Ovary (tissue), 9 donors: ENCODE results near the gene SLC4A3. TPM values are rescaled to one million over a fixed set of nuclear protein-coding genes. Genes with fewer than 3 reads are reported as not detected.

Experiments
- DNase-seq, 5 donors: peaks; one replicate each; pipeline ENCODE4 v3.0.0-alpha.2; 2019 to 2020
- H3K27ac ChIP-seq, 2 donors: fragments of 200-600 bp; one replicate each; pipeline versions ENCODE4 v1.5.1 to v1.8.0; 2019 to 2022
- H3K27me3 ChIP-seq: fragments of 200-600 bp; one replicate; pipeline ENCODE4 v1.8.0; 2022
- H3K36me3 ChIP-seq: fragments of 200-600 bp; sonication (generic); one replicate; pipeline ENCODE4 v1.5.1; 2019
- H3K4me1 ChIP-seq: one replicate; pipeline ENCODE4 v1.8.1; 2013; ENCODE audit warnings: mild to moderate bottlenecking, moderate library complexity; ENCODE audit not compliant: insufficient read depth
- H3K4me3 ChIP-seq: fragments of 200-600 bp; sonication (generic); one replicate; pipeline ENCODE4 v1.5.1; 2017
- H3K9me3 ChIP-seq, 2 donors: fragments of 200-600 bp in 1 of 2; sonication (generic) in 1 of 2; one replicate each; pipeline versions ENCODE4 v1.5.1 to v1.8.1; 2013 to 2019; ENCODE audit warnings: mild to moderate bottlenecking in 1 of 2, moderate library complexity in 1 of 2
- EP300 ChIP-seq: sonication (generic); formaldehyde crosslinking; IDR thresholded peaks from one replicate; pipeline ENCODE4 v1.6.1; 2017; ENCODE audit warnings: antibody characterized with exemption
- POLR2A ChIP-seq: fragments of 450-650 bp; IDR thresholded peaks from one replicate; pipeline ENCODE4 v1.6.1; 2017; ENCODE audit warnings: antibody characterized with exemption, mild to moderate bottlenecking, moderate library complexity
- WGBS, 3 donors: extraction: QIAGEN DNeasy Blood & Tissue Kit in 1 of 3; methylation state at CpG; one replicate each; pipeline versions ENCODE4 v1.1.5 to v1.1.7; 2013 to 2017; 5-methylcytosine and 5-hydroxymethylcytosine counted together
- intact Hi-C, 4 donors: fragments of 100-400 bp; cut with DNase I; formaldehyde crosslinking; loops; one replicate each; pipeline versions ENCODE4 v1.11.0 to v1.15.1; 2022 to 2023
- polyA plus RNA-seq, 2 donors: library from polyadenylated mRNA; stranded (reverse); fragments of 200-250 nt in 1 of 2; fragments of 350-450 nt in 1 of 2; fragmentation: Illumina TruSeq in 1 of 2; extraction: RNeasy Lipid Tissue Mini Kit (QIAGEN cat#74804) in 1 of 2; gene quantifications; one replicate each; pipeline ENCODE4 v1.2.3, GENCODE V29; 2013 to 2014
- total RNA-seq, 7 donors: library from RNA; depleted of rRNA in 2 of 7; stranded (reverse); fragments of >200 nt in 2 of 7; fragmentation: NEBNext Ultra II Directional in 3 of 7; extraction: Animal tissue kit (Norgen Biotek cat#: 25700) in 3 of 7; gene quantifications; one replicate each; pipeline versions ENCODE4 v1.1.0 to v1.2.4, GENCODE V29; 2016 to 2023
- TF ChIP-seq, protein P1 (sequence below), 3 donors: fragments of 450-650 bp in 2 of 3; fragments of 200-600 bp in 1 of 3; IDR thresholded peaks; one replicate each; pipeline versions ENCODE4 v1.5.1 to v1.8.0; 2016 to 2022; ENCODE audit warnings: antibody characterized with exemption in 3 of 3, mild to moderate bottlenecking in 1 of 3
- donor health status: DM: no; HTN: no; CAD: no; lungs with moderate emphysema.
- donor health status: DM: no; HTN: no; CAD: no.
- donor health status: Bipolar disorder and iron deficiency.
- donor health status: DM: yes; HTN: yes; CAD: no.
- donor health status: DM: no; HTN: no; CAD: no.
- donor health status: DM: yes; HTN: yes; CAD: no.

The SLC4A3 gene
- total and polyA plus RNA-seq, 9 donors: 5.3 to 232 (median 98.5) TPM

GRCh38 chr2:219636144-219636915 lies 8.9 kb downstream of the SLC4A3 start:
- TF ChIP-seq, protein P1, sequence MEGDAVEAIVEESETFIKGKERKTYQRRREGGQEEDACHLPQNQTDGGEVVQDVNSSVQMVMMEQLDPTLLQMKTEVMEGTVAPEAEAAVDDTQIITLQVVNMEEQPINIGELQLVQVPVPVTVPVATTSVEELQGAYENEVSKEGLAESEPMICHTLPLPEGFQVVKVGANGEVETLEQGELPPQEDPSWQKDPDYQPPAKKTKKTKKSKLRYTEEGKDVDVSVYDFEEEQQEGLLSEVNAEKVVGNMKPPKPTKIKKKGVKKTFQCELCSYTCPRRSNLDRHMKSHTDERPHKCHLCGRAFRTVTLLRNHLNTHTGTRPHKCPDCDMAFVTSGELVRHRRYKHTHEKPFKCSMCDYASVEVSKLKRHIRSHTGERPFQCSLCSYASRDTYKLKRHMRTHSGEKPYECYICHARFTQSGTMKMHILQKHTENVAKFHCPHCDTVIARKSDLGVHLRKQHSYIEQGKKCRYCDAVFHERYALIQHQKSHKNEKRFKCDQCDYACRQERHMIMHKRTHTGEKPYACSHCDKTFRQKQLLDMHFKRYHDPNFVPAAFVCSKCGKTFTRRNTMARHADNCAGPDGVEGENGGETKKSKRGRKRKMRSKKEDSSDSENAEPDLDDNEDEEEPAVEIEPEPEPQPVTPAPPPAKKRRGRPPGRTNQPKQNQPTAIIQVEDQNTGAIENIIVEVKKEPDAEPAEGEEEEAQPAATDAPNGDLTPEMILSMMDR (IDR thresholded peaks at IDR 0.05): no peak
- TF ChIP-seq POLR2A (no peak), EP300 (no peak)
- intact Hi-C loops: loop anchor here in 1 of 4 donors (5.0 kb wide), 1 partner anchor 79 kb away; no protein-coding TSS in a partner anchor
- no peaks in the 10 kb centered on the region for H3K27me3 ChIP-seq
- 88 to 91% (median 90%) methylated on average over 24 of the region's 24 CpGs for WGBS, 3 donors
- H3K36me3 ChIP-seq: no peaks in the 10 kb centered on the region
- peak in 2 of 5 donors; percentile 9 to 13 for DNase-seq
- H3K27ac ChIP-seq: no peak overlapping the region
- H3K9me3 ChIP-seq: no peaks in the 10 kb centered on the region
- no peak overlapping the region for H3K4me3 ChIP-seq
- no peaks in the 10 kb centered on the region for H3K4me1 ChIP-seq

DNA sequence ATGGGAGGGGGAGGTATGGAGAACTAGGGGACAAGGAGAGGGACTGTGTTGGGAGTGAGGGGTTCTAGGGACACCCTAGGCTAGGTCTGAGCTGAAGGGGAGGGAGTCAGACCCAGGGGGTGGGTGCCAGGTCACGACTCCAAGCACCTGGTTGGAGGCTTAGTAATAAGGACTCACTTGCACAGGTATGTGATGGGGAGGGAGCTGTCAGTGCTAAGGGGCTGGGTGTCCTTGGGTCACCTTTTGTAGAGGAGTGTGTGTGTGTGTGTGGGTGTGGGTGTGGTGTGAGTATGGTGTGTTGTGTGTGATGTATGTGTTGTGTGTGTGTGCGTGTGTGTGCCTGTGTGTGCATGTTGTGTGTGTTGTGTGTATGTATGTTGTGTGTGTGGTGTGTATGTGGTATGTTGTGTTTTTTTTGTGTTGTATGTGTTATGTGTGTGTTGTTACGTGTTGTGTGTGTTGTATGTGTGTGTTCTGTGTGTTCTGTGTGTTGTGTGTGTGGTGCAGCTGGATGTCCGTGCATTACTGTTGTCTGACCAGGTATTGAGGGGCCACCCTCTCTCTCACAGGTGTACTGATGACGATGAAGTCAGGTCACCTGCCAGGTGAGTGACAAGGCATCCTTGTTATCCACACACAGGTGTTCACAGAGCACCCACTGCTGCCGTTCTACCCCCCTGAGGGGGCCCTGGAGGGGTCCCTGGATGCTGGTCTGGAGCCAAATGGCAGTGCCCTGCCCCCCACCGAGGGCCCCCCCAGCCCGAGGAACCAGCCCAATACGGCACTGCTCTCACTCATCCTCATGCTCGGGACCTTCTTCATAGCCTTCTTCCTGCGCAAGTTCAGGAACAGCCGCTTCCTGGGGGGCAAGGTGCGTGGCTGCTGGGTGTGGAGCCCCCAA lies 9.8 kb downstream of the SLC4A3 start:
- H3K36me3 ChIP-seq: no peaks in the 10 kb centered on the region
- WGBS, 3 donors: 76 to 81% (median 80%) methylated on average over 13 of the region's 13 CpGs
- peak in 2 of 5 donors; percentile 11 to 19 for DNase-seq
- H3K9me3 ChIP-seq: no peaks in the 10 kb centered on the region
- intact Hi-C loops: loop anchor here in 1 of 4 donors (5.0 kb wide), 1 partner anchor 80 kb away; no protein-coding TSS in a partner anchor
- no peak for TF ChIP-seq EP300
- no peak for TF ChIP-seq POLR2A
- TF ChIP-seq, protein P1 (IDR thresholded peaks at IDR 0.05): no peak
- no peak overlapping the region for H3K27ac ChIP-seq
- no peaks in the 10 kb centered on the region for H3K27me3 ChIP-seq
- H3K4me1 ChIP-seq: peaks cover 5% of the 10 kb centered on the region
- H3K4me3 ChIP-seq: no peak overlapping the region

DNA sequence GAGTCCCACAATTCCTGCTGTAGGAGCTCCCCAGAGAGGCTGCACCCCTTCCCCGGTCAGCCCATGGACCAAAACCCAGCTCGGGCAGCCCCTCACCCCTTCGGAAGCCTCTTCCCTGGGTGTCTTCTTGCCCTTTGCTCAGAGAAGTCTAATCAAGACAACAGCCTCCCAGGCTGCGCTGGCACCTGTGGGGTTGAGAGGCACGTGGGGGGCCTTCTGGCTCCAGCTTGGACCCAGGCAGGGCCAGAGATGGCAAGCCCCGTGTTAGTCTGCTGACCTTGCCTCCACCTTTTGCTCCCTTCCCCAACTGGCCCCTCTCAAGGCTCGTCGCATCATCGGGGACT lies 10.4 kb downstream of the SLC4A3 start:
- intact Hi-C loops: loop anchor here in 1 of 4 donors (5.0 kb wide), 1 partner anchor 81 kb away; no protein-coding TSS in a partner anchor
- WGBS, 3 donors: 76 to 79% (median 78%) methylated on average over 9 of the region's 9 CpGs
- Histone ChIP-seq H3K36me3 (no peaks in the 10 kb centered on the region), H3K27ac (no peak overlapping the region), H3K4me3 (no peak overlapping the region), H3K4me1 (peaks cover 5% of the 10 kb centered on the region), H3K9me3 (no peaks in the 10 kb centered on the region), H3K27me3 (no peaks in the 10 kb centered on the region)
- TF ChIP-seq POLR2A (no peak), EP300 (no peak)
- TF ChIP-seq, protein P1 (IDR thresholded peaks at IDR 0.05): no peak
- peak in 2 of 5 donors; percentile 18 to 22 for DNase-seq

- Histone ChIP-seq H3K4me1 (peaks cover 9% of the 10 kb centered on the region), H3K36me3 (no peaks in the 10 kb centered on the region), H3K9me3 (no peaks in the 10 kb centered on the region), H3K4me3 (no peak overlapping the region), H3K27me3 (no peaks in the 10 kb centered on the region), H3K27ac (no peak overlapping the region)
- intact Hi-C loops: loop anchor here in 1 of 4 donors (5.0 kb wide), 1 partner anchor 81 kb away; no protein-coding TSS in a partner anchor
- 77 to 89% (median 81%) methylated on average over 17 of the region's 17 CpGs for WGBS, 3 donors
- DNase-seq: peak in 4 of 5 donors; percentile 20 to 38 (median 28)
- TF ChIP-seq EP300 (no peak), POLR2A (no peak)
- TF ChIP-seq, protein P1 (IDR thresholded peaks at IDR 0.05): no peak
Measured at GRCh38 chr2:219638217-219638947, 11.0 kb downstream of the SLC4A3 start.
